ENCODE measurements around the gene TMEM150A. TPM values are rescaled to one million over a fixed set of nuclear protein-coding genes. Genes with fewer than 3 reads are reported as not detected.
A peak's percentile ranks its signal among the peaks of the same experiment; 100 is the strongest.

Gene TMEM150A
- total and polyA plus RNA-seq, 2 donors (not counting 3 experiments of a cell fraction or from before 2014, with no cell fraction given), result 17.7 to 35.7 TPM

- dilution Hi-C loops (cut with MboI; ENCODE audit: extremely low pct_ligation_motif_present, low sequenced_read_pairs) (no loop called here), intact Hi-C loops (cut with micrococcal nuclease) (loop anchor here (2.0 to 5.0 kb wide), 3 partner anchors 50 to 201 kb away; partner anchors contain the start of genes ELMOD3, RETSAT, TMEM150A and USP39)
- no peaks in the 10 kb centered on the region for H3K9me3 ChIP-seq (replicated peaks; ENCODE audit: control insufficient read depth, insufficient read depth, low read length)
- H3K9ac ChIP-seq (replicated peaks; ENCODE audit: extremely low read depth, insufficient read depth, low read length), result no peak overlapping the region
- H3K4me2 ChIP-seq (ENCODE audit: insufficient read depth, low read length), result no peak overlapping the region
- no peak overlapping the region for H2AFZ ChIP-seq (ENCODE audit: low read depth, low read length)
- H3K27ac ChIP-seq (ENCODE audit: insufficient read depth, low read depth, low read length), result no peak overlapping the region
- H3K4me3 ChIP-seq (replicated peaks in 1 of 3; ENCODE audit: insufficient read depth in 1 of 3, low read depth in 1 of 3, low read length in 3 of 3), result no peak overlapping the region
- POLR2A ChIA-PET, result interaction anchor here (0.6 to 6.3 kb wide), 2 partner anchors 9 to 13 kb away, joined by 3 to 73 read pairs; partner anchors contain the start of gene MAT2A
- no peak for TF ChIP-seq EZH2 (IDR thresholded peaks at IDR 0.05; ENCODE audit: borderline replicate concordance, low read depth, low read length, severe bottlenecking)
- TF ChIP-seq POLR2A (IDR thresholded peaks at IDR 0.05; ENCODE audit: low read depth, low read length), result no peak
- DNase-seq (ENCODE audit: low read depth, low spot score) (no peak), FAIRE-seq (no peak)
- no peaks in the 10 kb centered on the region for H3K9me1 ChIP-seq (replicated peaks; ENCODE audit: control insufficient read depth, extremely low read depth, insufficient read depth, low read length)
- peaks cover 13 to 36% of the 10 kb centered on the region in 2 experiments for H3K36me3 ChIP-seq (ENCODE audit: control insufficient read depth in 2 of 2, extremely low read depth in 1 of 2, insufficient read depth in 2 of 2, low read length in 2 of 2)
- H3K27me3 ChIP-seq (ENCODE audit: control insufficient read depth in 2 of 2, insufficient read depth in 2 of 2, low read length in 2 of 2), result no peaks in the 10 kb centered on the region
- H3K79me2 ChIP-seq (ENCODE audit: control insufficient read depth, insufficient read depth, low read length), result peaks cover 2% of the 10 kb centered on the region
- BruUV-seq (replicated peaks), result no TSS peak
- CTCF ChIA-PET, result interaction anchor here (0.9 to 6.8 kb wide), 7 partner anchors 12 to 254 kb away, joined by 3 to 236 read pairs (median 19); partner anchors contain the start of gene SH2D6
- peaks cover 17% of the 10 kb centered on the region for H3K4me1 ChIP-seq (ENCODE audit: control insufficient read depth, extremely low read depth, insufficient read depth, low read length)
- H4K20me1 ChIP-seq (replicated peaks; ENCODE audit: control insufficient read depth, extremely low read depth, insufficient read depth, low read length), result no peaks in the 10 kb centered on the region
Observed at GRCh38 chr2:85553184-85553583, 49.3 kb downstream of the TMEM150A start.

GRCh38 chr2:85551698-85552678, 50.5 kb downstream of the TMEM150A start:
- Histone ChIP-seq H3K9me1 (replicated peaks; ENCODE audit: control insufficient read depth, extremely low read depth, insufficient read depth, low read length) (no peaks in the 10 kb centered on the region), H3K4me2 (ENCODE audit: insufficient read depth, low read length) (no peak overlapping the region), H3K27ac (ENCODE audit: insufficient read depth, low read depth, low read length) (no peak overlapping the region), H4K20me1 (replicated peaks; ENCODE audit: control insufficient read depth, extremely low read depth, insufficient read depth, low read length) (no peaks in the 10 kb centered on the region), H3K4me1 (ENCODE audit: control insufficient read depth, extremely low read depth, insufficient read depth, low read length) (peaks cover 17% of the 10 kb centered on the region), H3K36me3 (ENCODE audit: control insufficient read depth in 2 of 2, extremely low read depth in 1 of 2, insufficient read depth in 2 of 2, low read length in 2 of 2) (peaks cover 12 to 33% of the 10 kb centered on the region in 2 experiments), H3K9ac (replicated peaks; ENCODE audit: extremely low read depth, insufficient read depth, low read length) (no peak overlapping the region), H3K79me2 (ENCODE audit: control insufficient read depth, insufficient read depth, low read length) (no peaks in the 10 kb centered on the region), H3K4me3 (replicated peaks in 1 of 3; ENCODE audit: insufficient read depth in 1 of 3, low read depth in 1 of 3, low read length in 3 of 3) (no peak overlapping the region), H3K9me3 (replicated peaks; ENCODE audit: control insufficient read depth, insufficient read depth, low read length) (no peaks in the 10 kb centered on the region), H3K27me3 (ENCODE audit: control insufficient read depth in 2 of 2, insufficient read depth in 2 of 2, low read length in 2 of 2) (no peaks in the 10 kb centered on the region), H2AFZ (ENCODE audit: low read depth, low read length) (no peak overlapping the region)
- ChIA-PET POLR2A (interaction anchor here (0.6 to 6.3 kb wide), 5 partner anchors 9 to 539 kb away, joined by 3 to 73 read pairs (median 4); partner anchors contain the start of genes GGCX, MAT2A and USP39), CTCF (interaction anchor here (0.6 to 6.8 kb wide), 53 partner anchors 8 to 486 kb away, joined by 3 to 236 read pairs (median 4); partner anchors contain the start of genes C2orf68, ELMOD3, MAT2A and RETSAT)
- dilution Hi-C loops (cut with MboI; ENCODE audit: extremely low pct_ligation_motif_present, low sequenced_read_pairs) (no loop called here), intact Hi-C loops (cut with micrococcal nuclease) (loop anchor here (1.0 to 5.0 kb wide), 6 partner anchors 51 to 225 kb away; partner anchors contain the start of genes ELMOD3, RETSAT, TGOLN2 and TMEM150A)
- no TSS peak for BruUV-seq (replicated peaks)
- peak; percentile 94 for FAIRE-seq
- TF ChIP-seq MAX (IDR thresholded peaks at IDR 0.05; ENCODE audit: insufficient read depth, insufficient read length) (no peak), POLR2A (IDR thresholded peaks at IDR 0.05; ENCODE audit: low read depth, low read length) (no peak), CTCF (IDR thresholded peaks at IDR 0.05; ENCODE audit: extremely low read depth in 1 of 2, insufficient read depth in 1 of 2, low read depth in 1 of 2, low read length in 2 of 2) (peak; percentile 82 to 94), MYC (IDR thresholded peaks at IDR 0.05; ENCODE audit: low read depth, low read length) (no peak)
- DNase-seq (ENCODE audit: low read depth, low spot score), result peak; percentile 86

Data from endothelial cell of umbilical vein (primary cell).